LNCAP (cell line): ENCODE results near the gene RWDD2A.

Experiments
- TF ChIP-seq, protein P1 (sequence below): fragments of 450-650 bp; IDR thresholded peaks from 2 replicates; pipeline ENCODE4 v1.5.1; 2017; ENCODE audit warnings: mild to moderate bottlenecking

The RWDD2A gene

DNA sequence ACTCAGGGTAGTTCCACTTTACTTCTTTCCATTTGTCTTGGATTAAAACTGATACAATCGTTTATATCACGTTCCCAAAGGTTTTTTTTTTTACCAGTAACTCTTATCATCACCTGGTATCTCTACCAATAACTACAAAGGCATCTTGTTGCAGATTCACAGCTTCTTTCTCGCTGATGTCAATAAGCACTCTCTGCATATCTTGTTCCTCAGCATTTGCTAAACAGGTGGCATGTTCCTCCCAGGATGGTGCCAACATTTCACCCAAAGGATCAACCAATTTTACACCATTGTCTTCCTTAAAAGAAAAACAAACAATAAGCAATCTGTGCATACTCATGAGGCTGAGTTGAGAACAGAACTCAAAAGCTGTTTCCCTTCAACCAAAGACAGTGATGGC lies 4.7 kb upstream of the RWDD2A start:
- TF ChIP-seq, protein P1, sequence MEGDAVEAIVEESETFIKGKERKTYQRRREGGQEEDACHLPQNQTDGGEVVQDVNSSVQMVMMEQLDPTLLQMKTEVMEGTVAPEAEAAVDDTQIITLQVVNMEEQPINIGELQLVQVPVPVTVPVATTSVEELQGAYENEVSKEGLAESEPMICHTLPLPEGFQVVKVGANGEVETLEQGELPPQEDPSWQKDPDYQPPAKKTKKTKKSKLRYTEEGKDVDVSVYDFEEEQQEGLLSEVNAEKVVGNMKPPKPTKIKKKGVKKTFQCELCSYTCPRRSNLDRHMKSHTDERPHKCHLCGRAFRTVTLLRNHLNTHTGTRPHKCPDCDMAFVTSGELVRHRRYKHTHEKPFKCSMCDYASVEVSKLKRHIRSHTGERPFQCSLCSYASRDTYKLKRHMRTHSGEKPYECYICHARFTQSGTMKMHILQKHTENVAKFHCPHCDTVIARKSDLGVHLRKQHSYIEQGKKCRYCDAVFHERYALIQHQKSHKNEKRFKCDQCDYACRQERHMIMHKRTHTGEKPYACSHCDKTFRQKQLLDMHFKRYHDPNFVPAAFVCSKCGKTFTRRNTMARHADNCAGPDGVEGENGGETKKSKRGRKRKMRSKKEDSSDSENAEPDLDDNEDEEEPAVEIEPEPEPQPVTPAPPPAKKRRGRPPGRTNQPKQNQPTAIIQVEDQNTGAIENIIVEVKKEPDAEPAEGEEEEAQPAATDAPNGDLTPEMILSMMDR = no peak

DNA sequence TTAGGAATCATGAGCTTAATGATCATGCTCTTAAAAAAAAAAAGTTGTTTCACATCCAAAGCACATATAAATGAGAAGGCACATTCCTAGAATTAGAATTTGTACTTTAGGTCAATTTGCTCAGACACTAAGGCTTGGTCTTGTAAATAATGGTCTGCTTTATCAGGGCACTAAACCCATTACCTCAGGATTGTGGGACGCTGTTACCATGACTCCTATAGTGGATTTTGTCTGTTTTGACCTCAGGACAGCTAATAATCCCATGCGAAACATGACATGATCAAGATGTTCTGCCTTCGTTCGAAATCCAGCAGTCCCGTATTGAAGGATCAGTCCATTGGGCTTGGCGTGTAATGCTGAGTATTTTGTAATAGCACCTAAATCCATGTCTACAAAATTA lies 2.5 kb upstream of the RWDD2A start:
- TF ChIP-seq, protein P1 = no peak

DNA sequence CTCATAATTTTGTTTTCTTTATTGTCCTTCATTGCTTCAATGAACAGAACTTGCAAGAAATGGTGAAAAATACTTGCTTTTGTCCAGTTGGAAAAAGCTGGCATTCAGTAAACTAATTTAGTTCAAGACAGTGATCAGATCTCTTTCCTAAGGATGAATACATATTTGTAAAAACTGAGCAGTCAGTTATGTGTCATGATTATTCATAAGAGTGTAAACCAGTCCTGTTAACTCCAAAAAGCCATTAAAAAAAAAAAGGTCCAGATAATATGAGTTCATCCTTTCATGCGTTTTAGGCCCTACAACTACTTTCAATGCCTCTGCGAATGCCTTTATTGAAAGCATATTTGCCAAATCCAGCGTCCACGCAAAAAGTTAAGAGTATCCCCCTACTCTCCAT lies 701 bp upstream of the RWDD2A start:
- TF ChIP-seq, protein P1 = no peak

DNA sequence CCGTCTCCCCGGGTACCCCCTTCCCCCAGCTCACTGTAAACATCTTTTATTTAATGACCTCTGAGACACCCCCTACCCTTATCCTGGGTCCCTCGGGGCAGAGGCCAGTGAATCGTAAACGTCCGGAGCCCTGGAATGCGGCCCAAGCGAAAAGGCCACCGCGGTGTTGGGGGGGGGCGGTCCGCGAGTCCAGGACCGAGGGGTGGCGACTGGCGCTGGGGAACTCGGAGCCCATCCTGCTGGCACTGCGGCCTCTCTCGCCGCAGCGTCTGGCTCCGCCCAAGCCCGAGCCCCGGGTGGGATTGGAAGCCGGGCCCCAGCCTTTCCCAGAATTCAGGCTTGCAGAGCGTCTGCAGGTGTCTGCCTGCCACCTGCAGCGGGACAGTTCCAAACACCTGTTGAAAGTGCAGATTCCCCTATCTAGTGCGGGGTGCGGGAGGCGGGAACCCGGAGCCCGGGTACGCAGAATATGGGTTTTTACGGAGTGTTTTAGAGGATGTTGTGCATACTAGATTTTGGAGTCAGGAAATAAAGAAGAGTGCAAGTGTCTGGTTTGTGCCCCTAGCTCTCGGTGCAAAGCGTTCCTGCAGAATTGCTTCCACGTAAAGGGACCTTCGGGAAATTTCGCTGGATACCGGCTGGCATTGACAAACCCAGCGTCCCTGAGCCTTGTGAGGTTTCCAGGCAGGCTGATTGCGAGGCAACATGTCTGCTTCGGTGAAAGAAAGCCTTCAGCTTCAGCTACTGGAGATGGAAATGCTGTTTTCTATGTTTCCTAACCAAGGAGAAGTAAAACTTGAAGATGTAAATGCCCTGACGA lies 800 bp downstream of the RWDD2A start:
- TF ChIP-seq, protein P1 = no peak

DNA sequence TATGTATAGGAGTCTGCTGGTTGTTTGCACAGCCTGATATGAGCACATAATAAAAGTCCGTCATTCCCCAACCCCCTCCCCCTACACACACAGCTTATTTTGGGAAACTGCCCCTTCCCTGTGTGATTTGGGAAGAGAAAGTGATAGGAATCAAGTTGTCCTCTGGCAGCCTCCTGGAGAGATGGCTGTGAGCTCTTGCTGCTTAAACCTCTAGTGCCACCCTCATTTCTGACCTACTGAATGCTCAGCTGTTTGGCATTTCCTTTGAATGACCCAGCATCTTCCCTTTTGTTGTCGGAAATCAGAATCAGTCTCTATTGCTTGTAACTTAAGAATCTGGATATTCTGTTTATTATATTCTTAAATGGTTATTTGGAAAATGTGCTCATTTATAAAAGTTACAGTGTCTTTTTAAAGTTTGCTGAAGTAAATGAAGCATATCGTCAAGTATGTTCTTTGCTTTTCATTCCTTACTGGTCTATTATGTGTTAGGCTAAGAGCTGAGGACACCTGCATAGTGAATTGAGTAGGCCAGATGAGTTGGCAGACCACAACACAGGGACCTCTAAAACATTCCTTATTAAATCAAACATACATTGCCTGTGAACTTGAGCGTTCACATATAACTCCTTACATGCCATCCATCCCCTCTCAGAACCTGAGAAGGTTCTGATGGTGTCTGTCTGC lies 5.5 kb downstream of the RWDD2A start:
- TF ChIP-seq, protein P1 = no peak

DNA sequence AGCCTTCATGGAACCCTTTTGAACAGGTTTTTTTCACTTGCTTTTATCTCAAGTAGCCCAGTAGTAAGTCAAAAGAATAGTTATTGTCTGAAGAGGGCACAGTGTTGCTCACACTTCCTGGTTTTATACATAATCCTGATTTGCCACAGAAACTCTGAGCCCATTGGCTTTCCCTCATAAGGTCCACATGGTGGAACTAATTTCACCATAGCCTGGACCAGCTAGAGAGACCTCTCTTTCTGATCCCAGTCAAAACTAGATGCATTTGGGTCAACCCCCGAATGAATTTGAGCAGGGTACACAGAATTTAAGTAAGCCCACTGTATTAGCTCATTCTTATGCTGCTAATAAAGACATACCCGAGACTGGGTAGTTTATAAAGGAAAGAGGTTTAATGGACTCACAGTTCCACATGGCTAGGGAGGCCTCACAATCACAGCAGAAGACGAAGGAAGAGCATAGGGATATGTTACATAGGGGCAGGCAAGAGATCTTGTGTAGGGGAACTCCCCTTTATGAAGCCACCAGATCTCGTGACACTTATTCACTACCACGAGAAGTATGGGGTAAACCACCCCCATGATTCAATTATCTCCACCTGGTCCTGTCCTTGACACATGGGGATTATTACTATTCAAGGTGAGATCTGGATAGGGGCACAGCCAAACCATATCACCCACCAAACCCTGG lies 6.2 kb downstream of the RWDD2A start:
- TF ChIP-seq, protein P1 = no peak

DNA sequence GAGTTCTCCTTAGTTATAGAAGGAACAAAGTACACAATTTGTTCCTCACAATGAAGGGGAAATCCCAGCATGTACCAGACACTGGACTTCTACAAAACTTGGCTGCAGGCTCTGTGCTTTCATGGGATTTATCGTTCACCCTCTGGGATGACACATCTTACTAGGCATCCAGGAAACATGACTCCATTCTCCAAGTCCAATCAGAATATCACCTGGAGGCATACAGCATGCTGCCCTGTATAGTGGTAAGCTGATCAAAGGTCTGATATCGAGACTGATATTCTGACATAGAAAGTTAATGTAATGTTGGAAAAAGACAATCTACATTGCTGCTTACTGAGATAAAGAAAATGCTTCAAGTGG lies 6.7 kb downstream of the RWDD2A start:
- TF ChIP-seq, protein P1 = no peak
